ENCODE measurements around the gene LRRC46. TPM values are rescaled to one million over a fixed set of nuclear protein-coding genes. Genes with fewer than 3 reads are reported as not detected.

Gene LRRC46
- total RNA-seq, 3 donors from 2014 or later: 0.14 to 0.36 TPM; not detected in 1

GRCh38 chr17:47867813-47868533 is 36.5 kb downstream of the LRRC46 start:
- TF ChIP-seq, protein P1, sequence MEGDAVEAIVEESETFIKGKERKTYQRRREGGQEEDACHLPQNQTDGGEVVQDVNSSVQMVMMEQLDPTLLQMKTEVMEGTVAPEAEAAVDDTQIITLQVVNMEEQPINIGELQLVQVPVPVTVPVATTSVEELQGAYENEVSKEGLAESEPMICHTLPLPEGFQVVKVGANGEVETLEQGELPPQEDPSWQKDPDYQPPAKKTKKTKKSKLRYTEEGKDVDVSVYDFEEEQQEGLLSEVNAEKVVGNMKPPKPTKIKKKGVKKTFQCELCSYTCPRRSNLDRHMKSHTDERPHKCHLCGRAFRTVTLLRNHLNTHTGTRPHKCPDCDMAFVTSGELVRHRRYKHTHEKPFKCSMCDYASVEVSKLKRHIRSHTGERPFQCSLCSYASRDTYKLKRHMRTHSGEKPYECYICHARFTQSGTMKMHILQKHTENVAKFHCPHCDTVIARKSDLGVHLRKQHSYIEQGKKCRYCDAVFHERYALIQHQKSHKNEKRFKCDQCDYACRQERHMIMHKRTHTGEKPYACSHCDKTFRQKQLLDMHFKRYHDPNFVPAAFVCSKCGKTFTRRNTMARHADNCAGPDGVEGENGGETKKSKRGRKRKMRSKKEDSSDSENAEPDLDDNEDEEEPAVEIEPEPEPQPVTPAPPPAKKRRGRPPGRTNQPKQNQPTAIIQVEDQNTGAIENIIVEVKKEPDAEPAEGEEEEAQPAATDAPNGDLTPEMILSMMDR (IDR thresholded peaks at IDR 0.05): no peak
- DNase-seq: no peak
- intact Hi-C loops (cut with DNase I, micrococcal nuclease): no loop called here
- H3K4me1 ChIP-seq (ENCODE audit: low read depth): no peaks in the 10 kb centered on the region
- H3K9me3 ChIP-seq: no peaks in the 10 kb centered on the region
- no peak for ATAC-seq
- no peaks in the 10 kb centered on the region for H3K36me3 ChIP-seq (ENCODE audit: low read depth)
- H3K4me3 ChIP-seq: no peak overlapping the region

- no peak for DNase-seq
- Histone ChIP-seq H3K36me3 (ENCODE audit: low read depth) (no peaks in the 10 kb centered on the region), H3K4me1 (ENCODE audit: low read depth) (no peaks in the 10 kb centered on the region), H3K4me3 (no peak overlapping the region), H3K9me3 (no peaks in the 10 kb centered on the region)
- TF ChIP-seq, protein P1 (IDR thresholded peaks at IDR 0.05): no peak
- intact Hi-C loops (cut with DNase I, micrococcal nuclease): no loop called here
- ATAC-seq: no peak
Measured at GRCh38 chr17:47869114-47869513, 37.6 kb downstream of the LRRC46 start.

- TF ChIP-seq, protein P1 (IDR thresholded peaks at IDR 0.05): no peak
- no peaks in the 10 kb centered on the region for H3K4me1 ChIP-seq (ENCODE audit: low read depth)
- ATAC-seq (no peak), DNase-seq (no peak)
- H3K4me3 ChIP-seq: no peak overlapping the region
- no peaks in the 10 kb centered on the region for H3K9me3 ChIP-seq
- H3K36me3 ChIP-seq (ENCODE audit: low read depth): no peaks in the 10 kb centered on the region
- intact Hi-C loops (cut with DNase I, micrococcal nuclease): no loop called here
Measured at GRCh38 chr17:47870056-47870455, 38.6 kb downstream of the LRRC46 start.

GRCh38 chr17:47871048-47871447 is 39.6 kb downstream of the LRRC46 start:
- Histone ChIP-seq H3K36me3 (ENCODE audit: low read depth) (no peaks in the 10 kb centered on the region), H3K4me3 (no peak overlapping the region), H3K4me1 (ENCODE audit: low read depth) (no peaks in the 10 kb centered on the region), H3K9me3 (no peaks in the 10 kb centered on the region)
- DNase-seq: no peak
- ATAC-seq: no peak
- intact Hi-C loops (cut with DNase I, micrococcal nuclease): no loop called here
- TF ChIP-seq, protein P1 (IDR thresholded peaks at IDR 0.05): no peak

GRCh38 chr17:47872019-47872650 is 40.7 kb downstream of the LRRC46 start:
- no peak overlapping the region for H3K4me3 ChIP-seq
- intact Hi-C loops (cut with DNase I, micrococcal nuclease): no loop called here
- ATAC-seq: no peak

More at GRCh38 chr17:47872019-47872650, 40.7 kb downstream of the LRRC46 start:
- H3K36me3 ChIP-seq (ENCODE audit: low read depth): no peaks in the 10 kb centered on the region
- no peak for DNase-seq
- TF ChIP-seq, protein P1 (IDR thresholded peaks at IDR 0.05): no peak
- no peaks in the 10 kb centered on the region for H3K9me3 ChIP-seq
- no peaks in the 10 kb centered on the region for H3K4me1 ChIP-seq (ENCODE audit: low read depth)

Measured in mucosa of descending colon (tissue), 3 donors.